ENCODE measurements around the gene PTPRS.

GRCh38 chr19:5337126-5337525 is 3.5 kb downstream of the PTPRS start:
- no peak for TF ChIP-seq ZNF202 (tag by site-specific recombination; IDR thresholded peaks at IDR 0.05; ENCODE audit: borderline replicate concordance)
- no peak for TF ChIP-seq ZSCAN18 (tag by site-specific recombination; IDR thresholded peaks at IDR 0.05)
- no peak for TF ChIP-seq ZBTB49 (tag by site-specific recombination; IDR thresholded peaks at IDR 0.05; ENCODE audit: low read depth)
- TF ChIP-seq ZNF664 (tag by site-specific recombination; IDR thresholded peaks at IDR 0.05): no peak
- TF ChIP-seq ZNF513 (tag by site-specific recombination; IDR thresholded peaks at IDR 0.05): no peak
- TF ChIP-seq ZNF776 (tag by site-specific recombination; IDR thresholded peaks at IDR 0.05; ENCODE audit: borderline replicate concordance): no peak
- no peak for TF ChIP-seq ZNF335 (tag by site-specific recombination; conservative IDR thresholded peaks at IDR 0.05)
- TF ChIP-seq ZNF2 (tag by site-specific recombination; IDR thresholded peaks at IDR 0.05): no peak
- no peak for TF ChIP-seq BCL11A (tag by site-specific recombination; IDR thresholded peaks at IDR 0.05; ENCODE audit: low read depth)
- no peak for TF ChIP-seq CTCF (tag by site-specific recombination; IDR thresholded peaks at IDR 0.05)
- no peak for TF ChIP-seq ZNF768 (tag by site-specific recombination; IDR thresholded peaks at IDR 0.05)
- TF ChIP-seq MZF1 (tag by site-specific recombination; IDR thresholded peaks at IDR 0.05; ENCODE audit: borderline replicate concordance): no peak
